GM23248 (cell line): ENCODE data around the gene RALGAPB. TPM values are rescaled to one million over a fixed set of nuclear protein-coding genes. Genes with fewer than 3 reads are reported as not detected.

ENCODE experiments used
- DNase-seq: peaks from one replicate; pipeline ENCODE4 v3.0.0-alpha.2; 2015
- H2AFZ ChIP-seq: fragments of 200-600 bp; sonication (generic); 2 replicates; pipeline ENCODE4 v1.6.1; 2016; ENCODE audit warnings: antibody characterized with exemption
- H3F3A ChIP-seq: fragments of 200-600 bp; sonication (generic); 2 replicates; pipeline ENCODE4 v1.6.1; 2016; ENCODE audit warnings: mild to moderate bottlenecking, antibody characterized with exemption, mixed run types; ENCODE audit not compliant: insufficient read depth
- H3K27ac ChIP-seq: fragments of 200-600 bp; sonication (generic); 2 replicates; pipeline ENCODE4 v1.5.1; 2016; ENCODE audit warnings: mild to moderate bottlenecking
- H3K27me3 ChIP-seq: fragments of 200-600 bp; sonication (generic); replicated peaks from 2 replicates; pipeline ENCODE4 v1.6.1; 2016; ENCODE audit warnings: mild to moderate bottlenecking; ENCODE audit not compliant: insufficient read depth
- H3K36me3 ChIP-seq: fragments of 200-600 bp; sonication (generic); 2 replicates; pipeline ENCODE4 v1.6.1; 2016; ENCODE audit warnings: low read depth, mild to moderate bottlenecking
- H3K4me1 ChIP-seq: fragments of 200-600 bp; sonication (generic); 2 replicates; pipeline ENCODE4 v1.6.1; 2016; ENCODE audit warnings: mild to moderate bottlenecking; ENCODE audit not compliant: insufficient read depth
- H3K4me2 ChIP-seq: fragments of 200-600 bp; sonication (generic); one replicate; pipeline ENCODE4 v1.6.1; 2016; ENCODE audit warnings: mild to moderate bottlenecking; ENCODE audit not compliant: unreplicated experiment
- H3K4me3 ChIP-seq: fragments of 200-600 bp; sonication (generic); 2 replicates; pipeline ENCODE4 v1.5.1; 2016; ENCODE audit warnings: mild to moderate bottlenecking
- H3K79me2 ChIP-seq: fragments of 200-600 bp; sonication (generic); 2 replicates; pipeline ENCODE4 v1.6.1; 2016; ENCODE audit warnings: mild to moderate bottlenecking; ENCODE audit not compliant: insufficient read depth
- H3K9ac ChIP-seq: fragments of 200-600 bp; sonication (generic); 2 replicates; pipeline ENCODE4 v1.6.1; 2016; ENCODE audit warnings: mild to moderate bottlenecking
- H3K9me2 ChIP-seq: fragments of 200-600 bp; sonication (generic); 2 replicates; pipeline ENCODE4 v1.6.1; 2016; ENCODE audit warnings: mixed run types, mild to moderate bottlenecking, moderate library complexity; ENCODE audit not compliant: insufficient read depth
- H3K9me3 ChIP-seq: fragments of 200-600 bp; sonication (generic); one replicate; pipeline ENCODE4 v1.6.1; 2017; ENCODE audit warnings: low read depth
- H4K20me1 ChIP-seq: fragments of 200-600 bp; sonication (generic); 2 replicates; pipeline ENCODE4 v1.6.0; 2016; ENCODE audit not compliant: insufficient read depth
- EZH2 ChIP-seq: fragments of 200-600 bp; sonication (generic); IDR thresholded peaks from 2 replicates; pipeline ENCODE4 v1.6.1; 2018; ENCODE audit warnings: antibody characterized with exemption, mild to moderate bottlenecking; ENCODE audit not compliant: insufficient read depth, poor library complexity, severe bottlenecking
- EZH2phosphoT487 ChIP-seq: fragments of 200-600 bp; sonication (generic); IDR thresholded peaks from 2 replicates; pipeline ENCODE4 v1.6.1; 2018; ENCODE audit warnings: antibody characterized with exemption, moderate library complexity, mild to moderate bottlenecking, low read depth; ENCODE audit not compliant: insufficient read depth
- WGBS, 2 experiments: methylation state at CpG; one replicate each; pipeline ENCODE4 v1.1.6; 2015 to 2017; ENCODE audit warnings: low lambda C conversion rate in 2 of 2, low coverage in 1 of 2; ENCODE audit errors: missing lambda C conversion rate in 2 of 2; 5-methylcytosine and 5-hydroxymethylcytosine counted together
- in situ Hi-C: fragments of 300-500 bp; cut with MboI; formaldehyde crosslinking; loops from 2 replicates; pipeline ENCODE4 v1.15.0; 2020
- polyA plus RNA-seq: library from polyadenylated mRNA; unstranded; fragments of >200 nt; fragmentation: Nextera tagmentation; extraction: Ambion mirVana; gene quantifications from 2 replicates; pipeline ENCODE4 v1.2.1, GENCODE V29; 2016
- total RNA-seq: library from RNA; depleted of rRNA; stranded (reverse); fragments of >200 nt; shearing (Covaris generic); gene quantifications from 2 replicates; pipeline ENCODE4 v1.2.3, GENCODE V29; 2014

The RALGAPB gene
- total and polyA plus RNA-seq, 2 experiments from 2014 or later, result 9.8 to 20.2 TPM

DNA sequence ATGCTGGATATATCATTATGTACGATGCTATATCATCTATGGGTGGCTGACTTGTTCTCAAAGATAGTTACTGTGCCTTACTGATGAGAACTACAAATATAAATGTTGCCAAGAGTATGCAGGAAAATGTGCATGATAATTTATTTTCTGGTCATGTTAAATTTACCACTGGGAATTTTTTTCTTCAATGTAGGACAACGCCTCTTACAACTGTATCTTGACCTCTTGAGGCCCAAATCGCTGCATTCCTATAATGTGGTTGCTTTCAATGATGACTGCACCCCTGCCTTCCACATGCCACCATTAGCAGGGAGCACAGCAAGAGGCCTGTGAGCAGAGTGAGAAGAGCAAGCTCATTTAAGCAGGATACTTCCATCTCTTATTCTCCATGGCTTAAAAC is 5.7 kb upstream of the RALGAPB start:
- H3K36me3 ChIP-seq, result no peaks in the 10 kb centered on the region
- H3K9ac ChIP-seq, result no peak overlapping the region
- no peak overlapping the region for H3K27ac ChIP-seq
- H3K9me3 ChIP-seq, result no peaks in the 10 kb centered on the region
- no peaks in the 10 kb centered on the region for H3K27me3 ChIP-seq
- no peak overlapping the region for H3K4me3 ChIP-seq
- TF ChIP-seq EZH2, result no peak
- no peak for TF ChIP-seq EZH2phosphoT487
- no peak overlapping the region for H3K4me2 ChIP-seq
- in situ Hi-C loops, result no loop called here
- H3K9me2 ChIP-seq, result no peaks in the 10 kb centered on the region
- peaks cover 5% of the 10 kb centered on the region for H3F3A ChIP-seq
- no peaks in the 10 kb centered on the region for H3K4me1 ChIP-seq
- no peak for DNase-seq
- H4K20me1 ChIP-seq, result no peaks in the 10 kb centered on the region
- H3K79me2 ChIP-seq, result no peaks in the 10 kb centered on the region
- H2AFZ ChIP-seq, result no peak overlapping the region
- WGBS, 2 experiments, result 29 to 35% methylated on average over 3 of the region's 3 CpGs

- Histone ChIP-seq H4K20me1 (peaks cover 10% of the 10 kb centered on the region), H3K27ac (no peak overlapping the region), H3K4me3 (no peak overlapping the region), H3F3A (peaks cover 8% of the 10 kb centered on the region), H2AFZ (peak overlapping the region; percentile 96), H3K27me3 (no peaks in the 10 kb centered on the region), H3K9ac (no peak overlapping the region), H3K79me2 (peaks cover 34% of the 10 kb centered on the region), H3K4me2 (no peak overlapping the region), H3K9me2 (no peaks in the 10 kb centered on the region), H3K36me3 (no peaks in the 10 kb centered on the region), H3K4me1 (peaks cover 12% of the 10 kb centered on the region), H3K9me3 (no peaks in the 10 kb centered on the region)
- TF ChIP-seq EZH2 (no peak), EZH2phosphoT487 (no peak)
- no peak for DNase-seq
- 47 to 77% methylated on average over 1 of the region's 1 CpG for WGBS, 2 experiments
- in situ Hi-C loops, result no loop called here
Measured at GRCh38 chr20:38471245-38471644, 1.4 kb upstream of the RALGAPB start.

DNA sequence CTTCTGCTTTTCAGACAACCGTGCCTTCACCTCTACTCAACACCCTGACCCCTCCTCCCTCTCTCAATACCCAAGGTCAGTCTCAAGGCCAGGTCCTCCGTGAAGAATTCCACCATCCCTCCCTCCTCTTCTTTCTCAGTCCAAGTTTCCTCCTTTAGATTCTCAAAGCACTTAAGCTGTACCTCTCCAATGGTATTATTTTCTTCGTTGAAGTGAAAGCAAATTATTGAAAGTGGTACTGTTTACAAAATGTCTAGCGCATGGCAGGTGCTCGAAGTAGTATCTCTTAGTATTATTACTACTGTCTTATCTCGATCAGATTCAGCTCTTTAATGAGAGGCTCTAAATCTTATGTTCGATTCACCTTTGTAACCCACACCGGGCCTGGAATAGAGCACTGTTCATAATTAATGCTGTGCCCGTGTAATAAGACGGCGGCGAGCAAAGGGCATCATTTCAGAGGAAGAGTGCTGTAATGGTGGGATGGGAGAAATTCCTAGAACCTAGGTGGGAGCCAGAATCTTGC is 593 bp upstream of the RALGAPB start:
- in situ Hi-C loops, result no loop called here
- Histone ChIP-seq H3F3A (peaks cover 8% of the 10 kb centered on the region), H3K4me2 (peak overlapping the region; percentile 83), H3K9me2 (no peaks in the 10 kb centered on the region), H4K20me1 (peaks cover 10% of the 10 kb centered on the region), H3K4me1 (peaks cover 12% of the 10 kb centered on the region), H3K27ac (no peak overlapping the region), H3K9me3 (no peaks in the 10 kb centered on the region), H3K79me2 (peaks cover 42% of the 10 kb centered on the region), H3K9ac (peak overlapping the region; percentile 23; the same call in 1 of the 2 replicates), H3K36me3 (no peaks in the 10 kb centered on the region), H3K4me3 (peak overlapping the region; percentile 93), H3K27me3 (no peaks in the 10 kb centered on the region), H2AFZ (peak overlapping the region; percentile 96)
- DNase-seq, result no peak
- WGBS, 2 experiments, result 13 to 18% methylated on average over 12 of the region's 12 CpGs
- TF ChIP-seq EZH2 (no peak), EZH2phosphoT487 (no peak)

GRCh38 chr20:38473367-38473795 is 738 bp downstream of the RALGAPB start:
- Histone ChIP-seq H2AFZ (peak overlapping the region; percentile 96), H3K27me3 (no peaks in the 10 kb centered on the region), H4K20me1 (peaks cover 19% of the 10 kb centered on the region), H3K36me3 (no peaks in the 10 kb centered on the region), H3K9me3 (no peaks in the 10 kb centered on the region), H3K79me2 (peaks cover 56% of the 10 kb centered on the region), H3K9me2 (no peaks in the 10 kb centered on the region), H3K4me1 (peaks cover 12% of the 10 kb centered on the region), H3K4me3 (peak overlapping the region; percentile 93), H3F3A (peaks cover 8% of the 10 kb centered on the region), H3K27ac (peak overlapping the region; percentile 64), H3K9ac (peak overlapping the region; percentile 88), H3K4me2 (peak overlapping the region; percentile 83)
- peak; percentile 62 for DNase-seq
- WGBS, 2 experiments, result 15 to 20% methylated on average over 10 of the region's 10 CpGs
- no peak for TF ChIP-seq EZH2phosphoT487
- no peak for TF ChIP-seq EZH2
- in situ Hi-C loops, result no loop called here
